ENCODE measurements around the gene IHH. TPM values are rescaled to one million over a fixed set of nuclear protein-coding genes. Genes with fewer than 3 reads are reported as not detected.

Gene IHH
- total RNA-seq, 1 donor from 2014 or later = not detected

DNA sequence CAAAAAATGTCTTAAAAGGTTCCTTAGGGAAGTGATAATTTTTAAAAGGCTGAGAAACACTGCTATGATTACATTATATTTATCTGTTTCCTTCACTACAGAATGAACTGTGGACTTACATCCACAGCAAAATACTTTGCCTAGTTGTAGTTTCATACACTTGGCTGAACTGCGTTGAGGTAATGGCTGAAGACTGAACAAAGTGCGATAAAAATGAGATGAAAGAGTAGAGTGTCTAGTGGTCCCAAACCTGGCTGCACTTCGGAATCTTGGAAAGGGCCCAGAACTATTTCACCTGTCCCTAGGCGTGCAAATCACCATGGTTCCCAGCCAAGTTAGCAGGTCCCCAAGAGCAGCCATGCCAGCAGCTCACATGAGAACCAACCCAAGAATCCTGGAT lies 18.2 kb upstream of the IHH start:
- H3K4me2 ChIP-seq (ENCODE audit: low read length) = no peak overlapping the region
- Mint-ChIP-seq H3K9me3 (ENCODE audit: unreplicated experiment) (no peaks in the 10 kb centered on the region), H3K4me1 (ENCODE audit: low read depth, unreplicated experiment) (peaks cover 11% of the 10 kb centered on the region), H3K27ac (ENCODE audit: unreplicated experiment) (no peak overlapping the region), H3K36me3 (ENCODE audit: low read depth, unreplicated experiment) (peaks cover 10% of the 10 kb centered on the region), H3K4me3 (ENCODE audit: unreplicated experiment) (no peak overlapping the region), H3K27me3 (ENCODE audit: low read depth, unreplicated experiment) (peaks cover 26% of the 10 kb centered on the region)
- H3K79me2 ChIP-seq (ENCODE audit: insufficient read depth, low read length) = no peaks in the 10 kb centered on the region
- H3K27ac ChIP-seq (ENCODE audit: low read depth, low read length) = no peak overlapping the region
- H4K20me1 ChIP-seq (ENCODE audit: insufficient read depth, low read length) = peaks cover 18% of the 10 kb centered on the region
- FAIRE-seq = no peak
- H3K9me3 ChIP-seq (ENCODE audit: insufficient read depth, low read depth, low read length) = no peaks in the 10 kb centered on the region
- no peak for DNase-seq (ENCODE audit: low read depth)
- peaks cover 3% of the 10 kb centered on the region for H3K36me3 ChIP-seq (ENCODE audit: insufficient read depth, low read length)
- H2AFZ ChIP-seq (ENCODE audit: low read depth, low read length) = no peak overlapping the region
- H3K9ac ChIP-seq (ENCODE audit: low read length) = no peak overlapping the region
- H3K4me1 ChIP-seq (ENCODE audit: insufficient read depth, low read length) = peaks cover 8% of the 10 kb centered on the region
- no peak for TF ChIP-seq CTCF (IDR thresholded peaks at IDR 0.05; ENCODE audit: insufficient read depth, low read depth, low read length)
- no peak for TF ChIP-seq EZH2 (IDR thresholded peaks at IDR 0.05; ENCODE audit: insufficient read depth, low read length)
- no peaks in the 10 kb centered on the region for H3K27me3 ChIP-seq (ENCODE audit: insufficient read depth, low read length)
- H3K4me3 ChIP-seq (ENCODE audit: insufficient read depth, low read depth, low read length) = no peak overlapping the region

- H3K4me1 Mint-ChIP-seq (ENCODE audit: low read depth, unreplicated experiment) = peaks cover 11% of the 10 kb centered on the region
- H3K27ac ChIP-seq (ENCODE audit: low read depth, low read length) = no peak overlapping the region
- FAIRE-seq = no peak
These were observed 17.4 kb upstream of the IHH start for GRCh38 chr2:219078126-219078525.

More at GRCh38 chr2:219078126-219078525, 17.4 kb upstream of the IHH start:
- H3K9ac ChIP-seq (ENCODE audit: low read length) = no peak overlapping the region
- no peak overlapping the region for H3K4me3 Mint-ChIP-seq (ENCODE audit: unreplicated experiment)
- peaks cover 18% of the 10 kb centered on the region for H4K20me1 ChIP-seq (ENCODE audit: insufficient read depth, low read length)
- peaks cover 30% of the 10 kb centered on the region for H3K27me3 Mint-ChIP-seq (ENCODE audit: low read depth, unreplicated experiment)
- H3K4me1 ChIP-seq (ENCODE audit: insufficient read depth, low read length) = peaks cover 8% of the 10 kb centered on the region
- H3K79me2 ChIP-seq (ENCODE audit: insufficient read depth, low read length) = no peaks in the 10 kb centered on the region
- no peak overlapping the region for H3K4me3 ChIP-seq (ENCODE audit: insufficient read depth, low read depth, low read length)
- H3K4me2 ChIP-seq (ENCODE audit: low read length) = no peak overlapping the region
- peaks cover 3% of the 10 kb centered on the region for H3K36me3 ChIP-seq (ENCODE audit: insufficient read depth, low read length)
- DNase-seq (ENCODE audit: low read depth) = no peak
- H2AFZ ChIP-seq (ENCODE audit: low read depth, low read length) = no peak overlapping the region
- peaks cover 10% of the 10 kb centered on the region for H3K36me3 Mint-ChIP-seq (ENCODE audit: low read depth, unreplicated experiment)
- TF ChIP-seq CTCF (IDR thresholded peaks at IDR 0.05; ENCODE audit: insufficient read depth, low read depth, low read length) = no peak
- no peak for TF ChIP-seq EZH2 (IDR thresholded peaks at IDR 0.05; ENCODE audit: insufficient read depth, low read length)
- H3K9me3 Mint-ChIP-seq (ENCODE audit: unreplicated experiment) = no peaks in the 10 kb centered on the region
- H3K27me3 ChIP-seq (ENCODE audit: insufficient read depth, low read length) = no peaks in the 10 kb centered on the region
- H3K9me3 ChIP-seq (ENCODE audit: insufficient read depth, low read depth, low read length) = no peaks in the 10 kb centered on the region
- H3K27ac Mint-ChIP-seq (ENCODE audit: unreplicated experiment) = no peak overlapping the region

Data from astrocyte (in vitro differentiated cells and primary cell).